Measurements from ENCODE around the gene NNT. TPM values are rescaled to one million over a fixed set of nuclear protein-coding genes. Genes with fewer than 3 reads are reported as not detected.
"Not testable (repeated sequence)": the region's sequence is repeated elsewhere in the genome, so short reads cannot be mapped to it uniquely, and the experiment has no call there.

The NNT gene
- total and polyA plus RNA-seq, 10 donors, result 9.7 to 70.9 (median 52.9) TPM

DNA sequence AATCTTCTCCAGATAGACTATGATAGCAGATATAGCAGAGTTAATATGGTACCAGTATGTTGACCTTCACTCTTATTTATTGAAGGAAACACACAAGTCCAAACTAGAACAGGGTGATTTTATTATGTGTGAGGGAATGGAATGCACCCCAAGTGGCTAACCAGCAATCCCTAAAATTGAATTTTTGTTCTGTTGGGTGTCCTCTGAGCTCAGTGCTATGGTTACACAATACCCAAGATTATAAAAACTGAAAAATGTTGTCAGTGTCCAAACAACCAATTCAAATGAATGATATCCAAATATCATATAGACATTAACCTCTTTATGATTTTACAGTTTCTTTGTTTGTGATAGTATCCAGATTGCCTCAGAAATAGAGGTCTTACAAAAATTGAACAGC lies 60.9 kb downstream of the NNT start:
- TF ChIP-seq, protein P1, sequence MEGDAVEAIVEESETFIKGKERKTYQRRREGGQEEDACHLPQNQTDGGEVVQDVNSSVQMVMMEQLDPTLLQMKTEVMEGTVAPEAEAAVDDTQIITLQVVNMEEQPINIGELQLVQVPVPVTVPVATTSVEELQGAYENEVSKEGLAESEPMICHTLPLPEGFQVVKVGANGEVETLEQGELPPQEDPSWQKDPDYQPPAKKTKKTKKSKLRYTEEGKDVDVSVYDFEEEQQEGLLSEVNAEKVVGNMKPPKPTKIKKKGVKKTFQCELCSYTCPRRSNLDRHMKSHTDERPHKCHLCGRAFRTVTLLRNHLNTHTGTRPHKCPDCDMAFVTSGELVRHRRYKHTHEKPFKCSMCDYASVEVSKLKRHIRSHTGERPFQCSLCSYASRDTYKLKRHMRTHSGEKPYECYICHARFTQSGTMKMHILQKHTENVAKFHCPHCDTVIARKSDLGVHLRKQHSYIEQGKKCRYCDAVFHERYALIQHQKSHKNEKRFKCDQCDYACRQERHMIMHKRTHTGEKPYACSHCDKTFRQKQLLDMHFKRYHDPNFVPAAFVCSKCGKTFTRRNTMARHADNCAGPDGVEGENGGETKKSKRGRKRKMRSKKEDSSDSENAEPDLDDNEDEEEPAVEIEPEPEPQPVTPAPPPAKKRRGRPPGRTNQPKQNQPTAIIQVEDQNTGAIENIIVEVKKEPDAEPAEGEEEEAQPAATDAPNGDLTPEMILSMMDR (IDR thresholded peaks at IDR 0.05 in 8 of 11, conservative IDR thresholded peaks at IDR 0.05 in 3 of 11), result no peak
- no peak for TF ChIP-seq POLR2AphosphoS5 (IDR thresholded peaks at IDR 0.05)
- no peak for TF ChIP-seq POLR2A (IDR thresholded peaks at IDR 0.05)
- Histone ChIP-seq H3K4me1 (no peaks in the 10 kb centered on the region), H3K4me3 (no peak overlapping the region), H3K36me3 (peaks cover 4 to 75% (median 32%) of the 10 kb centered on the region in 6 donors), H3K27ac (no peak overlapping the region), H3K27me3 (replicated peaks in 1 of 7) (no peaks in the 10 kb centered on the region), H3K9me3 (peaks cover 0 to 18% (median 2%) of the 10 kb centered on the region in 8 donors)
- DNase-seq, result no peak
- intact Hi-C loops (cut with DNase I; ENCODE audit: low total_unique reads), result no loop called here

DNA sequence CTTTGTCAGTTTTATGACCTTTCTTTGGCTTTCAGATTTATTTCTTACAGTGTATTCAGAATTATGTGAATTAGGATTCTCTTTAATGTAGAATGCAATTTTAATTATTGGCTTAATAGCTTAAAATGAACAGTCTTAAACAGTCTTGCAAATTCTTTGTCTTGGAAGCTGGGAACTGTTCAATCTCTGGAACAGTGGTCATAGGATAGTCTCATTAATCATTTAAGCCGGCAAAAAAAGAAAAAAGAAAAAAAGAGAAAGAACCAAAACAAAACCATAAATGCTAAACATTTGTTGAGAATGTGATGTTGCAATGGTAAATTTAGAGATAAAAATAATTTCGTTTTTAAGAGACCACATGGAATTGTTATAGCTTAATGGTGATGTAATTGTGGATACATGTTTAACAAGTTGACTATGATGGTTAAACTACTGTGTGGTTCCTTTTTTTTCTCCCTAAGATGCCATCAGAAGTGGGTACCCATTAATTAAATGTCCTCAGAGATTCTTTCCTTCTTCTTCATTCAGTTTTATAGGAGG lies 61.6 kb downstream of the NNT start:
- Histone ChIP-seq H3K36me3 (peaks cover 0 to 68% (median 25%) of the 10 kb centered on the region in 6 donors), H3K4me3 (no peak overlapping the region), H3K27ac (no peak overlapping the region), H3K4me1 (no peaks in the 10 kb centered on the region), H3K27me3 (replicated peaks in 1 of 7) (no peaks in the 10 kb centered on the region), H3K9me3 (peaks cover 0 to 18% (median 2%) of the 10 kb centered on the region in 8 donors)
- no peak for DNase-seq
- 85 to 93% (median 90%) methylated on average over 2 of the region's 2 CpGs for WGBS, 5 donors
- intact Hi-C loops (cut with DNase I; ENCODE audit: low total_unique reads), result no loop called here
- TF ChIP-seq, protein P1 (IDR thresholded peaks at IDR 0.05 in 8 of 11, conservative IDR thresholded peaks at IDR 0.05 in 3 of 11), result no peak
- TF ChIP-seq POLR2A (IDR thresholded peaks at IDR 0.05) (no peak), POLR2AphosphoS5 (IDR thresholded peaks at IDR 0.05) (no peak)

DNA sequence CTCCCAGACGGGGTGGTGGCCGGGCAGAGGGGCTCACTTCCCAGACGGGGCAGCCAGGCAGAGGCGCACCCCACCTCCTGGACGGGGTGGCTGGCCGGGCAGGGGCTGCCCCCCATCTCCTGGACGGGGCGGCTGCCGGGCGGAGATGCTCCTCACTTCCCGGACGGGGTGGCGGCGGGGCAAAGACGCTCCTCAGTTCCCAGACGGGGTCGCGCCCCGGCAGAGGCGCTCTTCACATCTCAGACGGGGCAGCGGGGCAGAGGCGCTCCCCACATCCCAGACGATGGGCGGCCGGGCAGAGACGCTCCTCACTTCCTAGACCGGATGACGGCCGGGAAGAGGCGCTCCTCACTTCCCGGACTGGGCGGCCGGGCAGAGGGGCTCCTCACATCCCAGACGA lies 62.8 kb downstream of the NNT start:
- H3K27me3 ChIP-seq (replicated peaks in 1 of 7); H3K4me3 ChIP-seq; H3K4me1 ChIP-seq; intact Hi-C loops (cut with DNase I; ENCODE audit: low total_unique reads); H3K27ac ChIP-seq; DNase-seq: not testable (repeated sequence)
- Histone ChIP-seq H3K36me3 (peaks cover 0 to 57% (median 13%) of the 10 kb centered on the region in 6 donors), H3K9me3 (peaks cover 0 to 18% (median 0%) of the 10 kb centered on the region in 8 donors)
- 95 to 99% (median 96%) methylated on average over 33 to 35 of the region's 35 CpGs for WGBS, 5 donors

DNA sequence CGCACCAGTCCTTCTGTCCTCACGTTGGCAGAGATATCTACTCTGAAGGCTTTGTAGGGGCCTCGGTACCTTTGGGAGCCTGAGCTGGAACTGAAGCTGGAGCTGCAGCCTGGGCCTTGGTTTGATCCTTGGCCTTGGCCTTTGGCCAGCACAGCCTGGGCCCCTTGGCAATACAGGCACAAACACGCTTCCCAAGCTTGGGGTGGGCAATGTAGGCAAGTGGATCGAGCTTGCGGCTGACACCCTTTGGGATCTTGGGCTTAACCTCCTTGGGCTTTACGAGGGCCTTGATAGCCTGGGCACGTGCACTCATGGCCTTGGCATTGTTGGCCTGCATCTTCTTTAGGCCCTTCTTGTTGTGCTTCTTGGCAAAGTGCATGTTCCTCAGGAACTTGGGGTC lies 63.7 kb downstream of the NNT start:
- DNase-seq; H3K27ac ChIP-seq; H3K27me3 ChIP-seq (replicated peaks in 1 of 7); H3K4me1 ChIP-seq; intact Hi-C loops (cut with DNase I; ENCODE audit: low total_unique reads); H3K4me3 ChIP-seq: not testable (repeated sequence)
- peaks cover 0 to 51% (median 11%) of the 10 kb centered on the region in 6 donors for H3K36me3 ChIP-seq
- peaks cover 0 to 18% (median 0%) of the 10 kb centered on the region in 8 donors for H3K9me3 ChIP-seq
- WGBS, 5 donors, result 84 to 99% (median 91%) methylated on average over 5 to 8 of the region's 8 CpGs

DNA sequence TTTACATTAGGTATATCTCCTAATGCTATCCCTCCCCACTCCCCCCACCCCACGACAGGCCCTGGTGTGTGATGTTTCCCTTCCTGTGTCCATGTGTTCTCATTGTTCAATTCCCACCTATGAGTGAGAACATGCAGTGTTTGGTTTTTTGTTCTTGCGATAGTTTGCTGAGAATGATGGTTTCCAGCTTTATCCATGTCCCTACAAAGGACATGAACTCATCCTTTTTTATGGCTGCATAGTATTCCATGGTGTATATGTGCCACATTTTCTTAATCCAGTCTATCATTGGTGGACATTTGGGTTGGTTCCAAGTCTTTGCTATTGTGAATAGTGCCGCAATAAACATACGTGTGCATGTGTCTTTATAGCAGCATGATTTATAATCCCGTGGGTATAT lies 64.4 kb downstream of the NNT start:
- WGBS, 5 donors, result 93 to 100% (median 99%) methylated on average over 4 to 5 of the region's 5 CpGs
- DNase-seq; H3K4me3 ChIP-seq; H3K4me1 ChIP-seq; intact Hi-C loops (cut with DNase I; ENCODE audit: low total_unique reads); H3K27me3 ChIP-seq (replicated peaks in 1 of 7); H3K27ac ChIP-seq: not testable (repeated sequence)
- Histone ChIP-seq H3K36me3 (peaks cover 0 to 51% (median 11%) of the 10 kb centered on the region in 6 donors), H3K9me3 (peaks cover 0 to 18% (median 0%) of the 10 kb centered on the region in 8 donors)

DNA sequence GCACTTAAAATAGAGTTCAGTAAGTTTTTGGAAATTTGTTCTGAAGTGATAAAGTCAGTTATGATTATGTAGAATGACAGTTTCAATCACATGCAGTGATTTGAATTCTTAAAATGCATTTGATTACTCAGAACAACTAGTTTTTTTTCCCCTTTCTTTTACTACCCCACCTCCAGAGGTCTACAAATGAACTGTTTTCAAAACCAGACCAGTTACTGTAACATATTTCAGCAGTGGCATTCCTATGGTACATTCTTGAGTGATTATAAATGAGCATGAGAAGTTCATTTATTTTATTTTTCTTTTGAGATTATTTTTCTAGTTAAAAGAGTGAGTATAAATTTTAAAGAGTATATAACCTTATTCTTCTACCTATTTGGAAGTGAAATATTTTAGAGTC lies 71.6 kb downstream of the NNT start:
- intact Hi-C loops (cut with DNase I; ENCODE audit: low total_unique reads), result no loop called here

More for the DNA sequence above, 71.6 kb downstream of the NNT start:
- DNase-seq, result no peak
- Histone ChIP-seq H3K27me3 (replicated peaks in 1 of 7) (no peaks in the 10 kb centered on the region), H3K27ac (no peak overlapping the region), H3K36me3 (peaks cover 0 to 65% (median 13%) of the 10 kb centered on the region in 6 donors), H3K4me3 (no peak overlapping the region), H3K4me1 (no peaks in the 10 kb centered on the region), H3K9me3 (no peaks in the 10 kb centered on the region)
- TF ChIP-seq POLR2A (IDR thresholded peaks at IDR 0.05), result no peak
- TF ChIP-seq, protein P1 (IDR thresholded peaks at IDR 0.05 in 8 of 11, conservative IDR thresholded peaks at IDR 0.05 in 3 of 11), result no peak
- no peak for TF ChIP-seq POLR2AphosphoS5 (IDR thresholded peaks at IDR 0.05)

Data from spleen (tissue), 11 donors.